Measurements from ENCODE around the gene LIFR. TPM values are rescaled to one million over a fixed set of nuclear protein-coding genes. Genes with fewer than 3 reads are reported as not detected.
A peak's percentile ranks its signal among the peaks of the same experiment; 100 is the strongest.

LIFR gene
- total RNA-seq, 6 donors from 2014 or later, result 69.1 to 103 (median 85.8) TPM

GRCh38 chr5:38553001-38553521 is 3.4 kb downstream of the LIFR start:
- ATAC-seq (ENCODE audit: low FRiP score in 2 of 2) (no peak), DNase-seq (no peak)
- Histone ChIP-seq H3K9me3 (no peaks in the 10 kb centered on the region), H3K27ac (peak overlapping the region in 2 of 4 donors; percentile 23 to 40), H3K4me1 (peaks cover 37 to 54% (median 45%) of the 10 kb centered on the region in 4 donors), H3K36me3 (no peaks in the 10 kb centered on the region), H3K27me3 (peaks cover 0 to 5% (median 0%) of the 10 kb centered on the region in 4 donors), H3K4me3 (peak overlapping the region in 3 of 4 donors; percentile 13 to 97 (median 22))
- TF ChIP-seq POLR2AphosphoS5 (IDR thresholded peaks at IDR 0.05) (no peak), POLR2A (IDR thresholded peaks at IDR 0.05) (no peak), CTCF (IDR thresholded peaks at IDR 0.05) (no peak), EP300 (IDR thresholded peaks at IDR 0.05) (no peak)
- WGBS, 2 donors, result 40 to 46% methylated on average over 2 of the region's 2 CpGs

DNA sequence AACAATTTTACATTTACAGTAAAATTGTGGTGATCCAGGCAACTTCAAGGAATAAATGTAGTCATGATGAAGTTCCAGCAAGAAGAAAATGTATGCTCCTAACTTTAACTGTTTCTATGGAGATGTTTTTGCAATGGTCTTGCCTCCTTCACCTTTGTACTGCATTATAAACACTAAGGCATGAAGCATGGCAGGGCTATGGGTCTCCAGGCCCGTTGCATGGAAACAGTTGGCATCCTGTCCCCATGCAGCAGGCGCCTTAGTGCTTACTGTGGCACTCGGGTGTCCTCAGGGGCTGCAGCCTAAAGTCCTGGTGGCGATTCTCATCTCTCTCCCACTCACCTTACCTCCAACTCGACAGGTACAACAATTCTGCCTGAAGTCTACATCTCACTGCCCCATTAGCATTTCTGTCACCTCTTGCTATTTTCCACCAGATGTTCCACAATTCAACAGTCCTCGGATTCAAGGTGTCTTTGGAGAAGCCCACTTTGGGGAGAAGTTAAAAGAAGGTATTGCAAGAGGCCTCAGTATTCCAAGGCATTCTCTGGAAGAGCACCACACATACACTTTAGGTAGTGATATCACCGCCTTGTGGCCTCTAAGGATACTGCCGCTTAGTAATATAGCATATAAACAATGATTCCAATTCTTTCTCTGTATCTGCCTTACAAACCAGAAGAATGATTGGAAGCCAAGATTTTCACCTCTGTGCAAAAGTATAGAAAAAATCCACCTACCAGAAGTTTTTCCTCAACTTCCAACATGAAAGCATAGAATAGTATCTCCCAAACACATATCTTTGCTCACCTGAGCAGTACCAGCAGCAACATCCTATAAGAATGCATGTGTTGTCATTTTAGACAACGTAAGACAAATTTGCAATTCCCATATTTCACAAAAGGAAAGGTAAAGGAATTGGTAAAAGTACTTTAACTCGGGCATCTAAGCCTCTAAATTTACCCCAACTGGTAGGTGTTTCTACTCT is 5.1 kb downstream of the LIFR start:
- 44% methylated on average over 10 of the region's 10 CpGs for WGBS, 2 donors
- Histone ChIP-seq H3K9me3 (no peaks in the 10 kb centered on the region), H3K27me3 (peaks cover 0 to 5% (median 0%) of the 10 kb centered on the region in 4 donors), H3K36me3 (no peaks in the 10 kb centered on the region), H3K4me3 (peak overlapping the region in 2 of 4 donors; percentile 21 to 97), H3K27ac (peak overlapping the region in 1 of 4 donors; percentile 7), H3K4me1 (peaks cover 37 to 52% (median 46%) of the 10 kb centered on the region in 4 donors)
- ATAC-seq (ENCODE audit: low FRiP score in 2 of 2), result peak in 1 of 2 donors; percentile 59
- TF ChIP-seq POLR2AphosphoS5 (IDR thresholded peaks at IDR 0.05) (no peak), POLR2A (IDR thresholded peaks at IDR 0.05) (no peak), CTCF (IDR thresholded peaks at IDR 0.05) (peak; percentile 43 to 71 (median 64)), EP300 (IDR thresholded peaks at IDR 0.05) (no peak)
- no peak for DNase-seq

DNA sequence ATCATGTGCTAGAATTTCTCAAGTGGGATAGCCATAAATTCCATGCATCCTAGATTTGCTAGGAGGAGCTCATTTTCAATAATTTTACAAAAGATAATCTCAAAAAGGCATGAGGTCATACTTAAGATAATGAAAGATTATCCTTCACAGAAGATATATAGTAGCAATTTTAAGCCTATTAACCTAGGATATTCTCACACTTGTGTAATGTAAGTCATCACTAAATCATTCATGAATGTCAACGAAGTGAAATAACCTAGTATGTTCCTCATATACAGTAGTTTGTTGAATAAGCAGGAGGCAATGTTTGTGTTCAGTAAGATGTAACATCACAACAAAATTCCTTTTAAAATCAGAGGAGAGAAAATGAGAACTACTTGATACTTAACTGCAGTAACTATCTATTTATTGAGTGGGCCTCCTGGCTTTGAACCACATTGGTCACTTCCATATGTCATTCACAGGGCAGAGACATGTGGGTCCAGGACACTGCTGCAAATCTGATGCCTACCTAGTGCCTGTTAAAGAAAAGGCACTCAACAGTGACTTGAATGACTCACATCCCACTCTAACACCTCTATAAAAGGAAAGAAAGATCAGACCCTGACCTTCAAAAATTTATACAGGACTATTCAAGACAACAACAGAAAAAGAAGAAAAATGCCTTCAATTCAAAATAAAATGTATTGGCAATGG is 8.2 kb downstream of the LIFR start:
- Histone ChIP-seq H3K27me3 (no peaks in the 10 kb centered on the region), H3K4me1 (peaks cover 34 to 65% (median 52%) of the 10 kb centered on the region in 4 donors), H3K36me3 (no peaks in the 10 kb centered on the region), H3K4me3 (no peak overlapping the region), H3K27ac (peak overlapping the region in 3 of 4 donors; percentile 6 to 50 (median 24)), H3K9me3 (no peaks in the 10 kb centered on the region)
- DNase-seq (no peak), ATAC-seq (ENCODE audit: low FRiP score in 2 of 2) (peak in 1 of 2 donors; percentile 49)
- 45 to 58% methylated on average over 1 of the region's 1 CpG for WGBS, 2 donors
- TF ChIP-seq CTCF (IDR thresholded peaks at IDR 0.05) (no peak), EP300 (IDR thresholded peaks at IDR 0.05) (no peak), POLR2A (IDR thresholded peaks at IDR 0.05) (no peak), POLR2AphosphoS5 (IDR thresholded peaks at IDR 0.05) (no peak)

DNA sequence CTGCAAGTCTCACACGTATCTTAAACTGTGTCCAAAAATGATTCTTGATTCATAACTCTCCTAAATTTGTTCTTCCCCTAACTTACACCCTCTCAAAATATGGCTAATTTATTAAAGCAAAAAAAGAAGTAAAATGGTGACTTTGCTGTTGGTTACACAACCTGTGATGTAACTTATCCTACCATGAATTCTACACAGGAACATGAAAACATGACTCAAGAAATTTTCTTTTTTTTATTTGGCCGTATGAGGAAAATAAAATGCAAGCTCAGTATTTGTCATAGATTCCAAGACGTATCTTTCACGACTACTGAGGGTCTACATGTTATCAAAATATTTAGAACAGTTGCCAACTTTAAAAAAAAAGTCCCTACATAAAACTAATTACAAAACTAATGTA is 9.2 kb downstream of the LIFR start:
- WGBS, 2 donors, result 68 to 71% methylated on average over 4 of the region's 4 CpGs
- no peaks in the 10 kb centered on the region for H3K27me3 ChIP-seq
- peak overlapping the region in 1 of 4 donors; percentile 58 for H3K27ac ChIP-seq
- H3K4me3 ChIP-seq, result no peak overlapping the region
- no peak for TF ChIP-seq CTCF (IDR thresholded peaks at IDR 0.05)
- TF ChIP-seq POLR2A (IDR thresholded peaks at IDR 0.05), result no peak
- no peak for TF ChIP-seq POLR2AphosphoS5 (IDR thresholded peaks at IDR 0.05)
- TF ChIP-seq EP300 (IDR thresholded peaks at IDR 0.05), result no peak
- H3K4me1 ChIP-seq, result peaks cover 32 to 69% (median 54%) of the 10 kb centered on the region in 4 donors
- no peaks in the 10 kb centered on the region for H3K9me3 ChIP-seq
- no peaks in the 10 kb centered on the region for H3K36me3 ChIP-seq
- no peak for ATAC-seq (ENCODE audit: low FRiP score in 2 of 2)
- DNase-seq, result no peak
